ENCODE measurements around the gene CDK2AP2. TPM values are rescaled to one million over a fixed set of nuclear protein-coding genes. Genes with fewer than 3 reads are reported as not detected.

Gene CDK2AP2
- total RNA-seq, 1 donor from 2014 or later = 19.0 TPM

- Histone ChIP-seq H3K27me3 (ENCODE audit: control insufficient read depth, insufficient read depth, low read length) (no peaks in the 10 kb centered on the region), H3K36me3 (ENCODE audit: control insufficient read depth, insufficient read depth, low read length) (no peaks in the 10 kb centered on the region), H3K4me3 (ENCODE audit: low read depth, low read length) (no peak overlapping the region)
- FAIRE-seq (no peak), DNase-seq (ENCODE audit: low read depth) (no peak)
- TF ChIP-seq CTCF (IDR thresholded peaks at IDR 0.05; ENCODE audit: insufficient read depth, low read length, severe bottlenecking) = no peak
These were observed 31.6 kb upstream of the CDK2AP2 start for GRCh38 chr11:67539550-67539949.

GRCh38 chr11:67538823-67539505 is 31.0 kb upstream of the CDK2AP2 start:
- Histone ChIP-seq H3K27me3 (ENCODE audit: control insufficient read depth, insufficient read depth, low read length) (no peaks in the 10 kb centered on the region), H3K36me3 (ENCODE audit: control insufficient read depth, insufficient read depth, low read length) (no peaks in the 10 kb centered on the region), H3K4me3 (ENCODE audit: low read depth, low read length) (no peak overlapping the region)
- no peak for FAIRE-seq
- no peak for TF ChIP-seq CTCF (IDR thresholded peaks at IDR 0.05; ENCODE audit: insufficient read depth, low read length, severe bottlenecking)
- DNase-seq (ENCODE audit: low read depth) = no peak

- no peak for FAIRE-seq
- H3K27me3 ChIP-seq (ENCODE audit: control insufficient read depth, insufficient read depth, low read length) = no peaks in the 10 kb centered on the region
- TF ChIP-seq CTCF (IDR thresholded peaks at IDR 0.05; ENCODE audit: insufficient read depth, low read length, severe bottlenecking) = no peak
These were observed 30.3 kb upstream of the CDK2AP2 start for GRCh38 chr11:67538306-67538705.

GRCh38 chr11:67535561-67535960 is 27.6 kb upstream of the CDK2AP2 start:
- FAIRE-seq (no peak), DNase-seq (ENCODE audit: low read depth) (no peak)
- Histone ChIP-seq H3K4me3 (ENCODE audit: low read depth, low read length) (no peak overlapping the region), H3K27me3 (ENCODE audit: control insufficient read depth, insufficient read depth, low read length) (no peaks in the 10 kb centered on the region), H3K36me3 (ENCODE audit: control insufficient read depth, insufficient read depth, low read length) (no peaks in the 10 kb centered on the region)
- no peak for TF ChIP-seq CTCF (IDR thresholded peaks at IDR 0.05; ENCODE audit: insufficient read depth, low read length, severe bottlenecking)

More at GRCh38 chr11:67538306-67538705, 30.3 kb upstream of the CDK2AP2 start:
- no peak for DNase-seq (ENCODE audit: low read depth)
- H3K4me3 ChIP-seq (ENCODE audit: low read depth, low read length) = no peak overlapping the region
- H3K36me3 ChIP-seq (ENCODE audit: control insufficient read depth, insufficient read depth, low read length) = no peaks in the 10 kb centered on the region

GRCh38 chr11:67534070-67534679 is 26.2 kb upstream of the CDK2AP2 start:
- no peak for DNase-seq (ENCODE audit: low read depth)
- no peaks in the 10 kb centered on the region for H3K27me3 ChIP-seq (ENCODE audit: control insufficient read depth, insufficient read depth, low read length)
- no peak for TF ChIP-seq CTCF (IDR thresholded peaks at IDR 0.05; ENCODE audit: insufficient read depth, low read length, severe bottlenecking)
- H3K36me3 ChIP-seq (ENCODE audit: control insufficient read depth, insufficient read depth, low read length) = no peaks in the 10 kb centered on the region
- no peak overlapping the region for H3K4me3 ChIP-seq (ENCODE audit: low read depth, low read length)
- FAIRE-seq = no peak

Data from bronchial epithelial cell (primary cell).